Measurements from ENCODE around the gene EP400. TPM values are rescaled to one million over a fixed set of nuclear protein-coding genes. Genes with fewer than 3 reads are reported as not detected.
A peak's percentile ranks its signal among the peaks of the same experiment; 100 is the strongest.

The EP400 gene
- total and polyA plus RNA-seq, 2 of the 8 experiments (the other 6 are each of a cell fraction or from before 2014, with no cell fraction given) = 13.1 to 69.7 TPM

- H3K4me3 ChIP-seq (ENCODE audit: extremely low read depth in 1 of 4, insufficient read depth in 2 of 4, low read depth in 3 of 4, low read length in 4 of 4) = no peak overlapping the region
- no peak overlapping the region for H3K4ac ChIP-seq (replicated peaks; ENCODE audit: insufficient read length, low read depth, low read length)
- H3K56ac ChIP-seq (replicated peaks; ENCODE audit: insufficient read length, low read depth, low read length) = no peak overlapping the region
- H4K20me1 ChIP-seq (replicated peaks in 1 of 2; ENCODE audit: control insufficient read depth in 1 of 2, insufficient read depth in 2 of 2, low read length in 2 of 2) = peaks cover 9 to 22% of the 10 kb centered on the region in 2 experiments
- no peak overlapping the region for H3K9ac ChIP-seq (replicated peaks in 1 of 4; ENCODE audit: extremely low read depth in 1 of 4, low read depth in 3 of 4, low read length in 3 of 4)
- TF ChIP-seq EZH2 (IDR thresholded peaks at IDR 0.05; ENCODE audit: low read depth, low read length, severe bottlenecking) (no peak), TCF12 (IDR thresholded peaks at IDR 0.05; ENCODE audit: low read depth, low read length) (no peak), CHD1 (IDR thresholded peaks at IDR 0.05; ENCODE audit: low read depth, low read length) (no peak), ASH2L (IDR thresholded peaks at IDR 0.05; ENCODE audit: low read length) (no peak), POLR2A (IDR thresholded peaks at IDR 0.05; ENCODE audit: control extremely low read depth in 1 of 2, low read depth in 2 of 2, low read length in 2 of 2) (no peak), GABPA (IDR thresholded peaks at IDR 0.05; ENCODE audit: borderline replicate concordance, insufficient read depth, low read length) (no peak), KDM4A (IDR thresholded peaks at IDR 0.05; ENCODE audit: low read depth, low read length, severe bottlenecking) (no peak), FOSL1 (IDR thresholded peaks at IDR 0.05; ENCODE audit: insufficient read depth, low read depth, low read length) (no peak)
- H3K18ac ChIP-seq (ENCODE audit: extremely low read depth, low read length) = no peak overlapping the region
- H3K27ac ChIP-seq (ENCODE audit: low read depth, low read length) = no peak overlapping the region
- H3K27me3 ChIP-seq (replicated peaks in 1 of 4; ENCODE audit: control insufficient read depth in 3 of 4, extremely low read depth in 1 of 4, insufficient read depth in 3 of 4, low read length in 3 of 4) = no peaks in the 10 kb centered on the region
- peaks cover 17% of the 10 kb centered on the region for H3K79me1 ChIP-seq (ENCODE audit: low read depth, low read length)
- no peak overlapping the region for H2BK15ac ChIP-seq (ENCODE audit: low read length)
- H2BK12ac ChIP-seq (ENCODE audit: low read depth, low read length) = no peak overlapping the region
- no peak overlapping the region for H2AK5ac ChIP-seq (ENCODE audit: low read depth, low read length)
- no peak overlapping the region for H2BK20ac ChIP-seq (ENCODE audit: low read length)
- 89% methylated on average over 16 of the region's 16 CpGs; no CpG with 5 or more reads in 1 of the 2 experiments for WGBS, 2 experiments (ENCODE audit: extremely low coverage in 1 of 2, insufficient coverage in 1 of 2, insufficient read length in 1 of 2, insufficient replicate concordance in 2 of 2, low coverage in 1 of 2, low lambda C conversion rate in 2 of 2, missing lambda C conversion rate in 1 of 2)
- H2BK5ac ChIP-seq (ENCODE audit: low read depth, low read length) = peak overlapping the region; percentile 12; the same call in 1 of the 2 replicates
- H3K79me2 ChIP-seq (ENCODE audit: control insufficient read depth in 1 of 2, insufficient read depth in 2 of 2, low read length in 2 of 2) = peaks cover 6 to 85% of the 10 kb centered on the region in 2 experiments
- DNase-seq (ENCODE audit: low read depth in 1 of 2, low spot score in 2 of 2) (no peak), FAIRE-seq (no peak)
- H2AFZ ChIP-seq (ENCODE audit: low read length) = no peak overlapping the region
- no peak overlapping the region for H2BK120ac ChIP-seq (replicated peaks; ENCODE audit: low read depth, low read length)
- ChIA-PET POLR2A (ENCODE audit: partially characterized antibody) (interaction anchor here (0.8 to 2.4 kb wide), 5 partner anchors 9 to 59 kb away, joined by 3 to 13 read pairs (median 4); partner anchors contain the start of gene EP400), CTCF (ENCODE audit: partially characterized antibody) (no interaction called here)
- H3K36me3 ChIP-seq (ENCODE audit: control insufficient read depth in 2 of 4, insufficient read depth in 4 of 4, low read length in 3 of 4) = peaks cover 2 to 11% (median 6%) of the 10 kb centered on the region in 4 experiments; a peak in 4 of 8 replicates
- no peak overlapping the region for H3K14ac ChIP-seq (ENCODE audit: insufficient read length)
- H3K23me2 ChIP-seq (ENCODE audit: low read depth, low read length) = no peaks in the 10 kb centered on the region
- no peak overlapping the region for H3K23ac ChIP-seq (ENCODE audit: insufficient read length)
- peaks cover 0 to 7% (median 0%) of the 10 kb centered on the region in 4 experiments; a peak in 2 of 7 replicates for H3K4me1 ChIP-seq (replicated peaks in 1 of 4; ENCODE audit: control insufficient read depth in 3 of 4, insufficient read depth in 4 of 4, low read length in 3 of 4)
- H4K91ac ChIP-seq (replicated peaks; ENCODE audit: insufficient read length, low read length) = no peak overlapping the region
- no peak overlapping the region for H3K4me2 ChIP-seq (ENCODE audit: insufficient read depth in 1 of 2, low read depth in 2 of 2, low read length in 2 of 2)
- H3K9me3 ChIP-seq (ENCODE audit: insufficient read depth in 2 of 2, low read depth in 1 of 2, low read length in 1 of 2) = no peaks in the 10 kb centered on the region
- H4K5ac ChIP-seq (ENCODE audit: insufficient read length, low read depth, low read length) = no peak overlapping the region
- H4K8ac ChIP-seq (ENCODE audit: extremely low read depth, insufficient read depth, low read length) = no peak overlapping the region; the same call in 1 of the 2 replicates
These were observed 10.2 kb downstream of the EP400 start for GRCh38 chr12:131959641-131960589.

Measured in H1 (cell line).